A549 (cell line): ENCODE results near the gene TTL. TPM values are rescaled to one million over a fixed set of nuclear protein-coding genes. Genes with fewer than 3 reads are reported as not detected.

Source experiments
- ATAC-seq, 2 experiments: fragments of 200-7000 bp in 1 of 2; fragments of >200 bp in 1 of 2; cut with Nextera tagmentation in 1 of 2; cut with Tn5 transposase in 1 of 2; 3 replicates each; pipeline versions ENCODE4 v1.8.0 to v1.9.1; 2018 to 2020; ENCODE audit warnings: mild to moderate bottlenecking in 1 of 2, moderate library complexity in 1 of 2
- CTCF ChIA-PET: fragments of 300-600 bp; sonication (Branson Sonifier 250); formaldehyde crosslinking; extraction: SDS; loops from one replicate; lab custom pipeline; 2021; ENCODE audit warnings: antibody characterized with exemption, inconsistent platforms; lab: Yijun Ruan, JAX
- POLR2A ChIA-PET: fragments of 350-600 bp; formaldehyde crosslinking; extraction: SDS; loops from one replicate; lab custom pipeline; 2021; ENCODE audit warnings: antibody characterized with exemption, inconsistent platforms; lab: Yijun Ruan, JAX
- DNase-seq, 2 experiments: peaks; one replicate each; pipeline versions ENCODE4 v3.0.0 to v3.0.0-alpha.2; 2011 to 2016; ENCODE audit warnings: low read depth in 1 of 2, low spot score in 1 of 2
- FAIRE-seq: peaks from 2 replicates; lab custom pipeline; 2011; peaks lifted over from hg19 to GRCh38; lab: Jason Lieb, UNC
- H3K27ac ChIP-seq, 2 experiments: fragments of >200 bp; sonication (Bioruptor Twin); formaldehyde crosslinking; 3 replicates each; pipeline ENCODE4 v1.5.1; 2016 to 2017
- H3K4me1 ChIP-seq: fragments of >200 bp; sonication (Bioruptor Twin); formaldehyde crosslinking; 3 replicates; pipeline ENCODE4 v1.6.1; 2016
- H3K4me2 ChIP-seq: fragments of >200 bp; sonication (Bioruptor Twin); formaldehyde crosslinking; 3 replicates; pipeline ENCODE4 v1.6.1; 2016
- H3K4me3 ChIP-seq: fragments of >200 bp; sonication (Bioruptor Twin); formaldehyde crosslinking; 3 replicates; pipeline ENCODE4 v1.5.1; 2016
- H3K9me3 ChIP-seq: fragments of >200 bp; sonication (Bioruptor Twin); formaldehyde crosslinking; 3 replicates; pipeline ENCODE4 v1.6.1; 2016
- CBX2 ChIP-seq: fragments of 200-600 bp; sonication (generic); IDR thresholded peaks from 2 replicates; pipeline ENCODE4 v1.6.1; 2016; ENCODE audit warnings: low read depth, mild to moderate bottlenecking, borderline replicate concordance
- CHD2 ChIP-seq: fragments of 150-350 bp; IDR thresholded peaks from 2 replicates; pipeline ENCODE4 v1.6.1; 2014; ENCODE audit warnings: low read length; ENCODE audit not compliant: partially characterized antibody
- CHD4 ChIP-seq: fragments of 200-600 bp; sonication (generic); IDR thresholded peaks from 2 replicates; pipeline ENCODE4 v1.6.1; 2016; ENCODE audit warnings: antibody characterized with exemption, mild to moderate bottlenecking, borderline replicate concordance
- E2F6 ChIP-seq: IDR thresholded peaks from 2 replicates; pipeline ENCODE4 v1.6.1; 2012; ENCODE audit warnings: low read depth, borderline replicate concordance
- EP300 ChIP-seq, 2 experiments: fragments of >200 bp; sonication (Bioruptor Twin); formaldehyde crosslinking; IDR thresholded peaks; 2 replicates in 1 of 2; 3 replicates in 1 of 2; pipeline ENCODE4 v1.6.1; 2016 to 2017
- ESRRA ChIP-seq: fragments of 150-350 bp; IDR thresholded peaks from 2 replicates; pipeline ENCODE4 v1.6.1; 2014; ENCODE audit warnings: mild to moderate bottlenecking, low read length, borderline replicate concordance
- FOSL2 ChIP-seq, 2 experiments: fragments of 450-650 bp in 1 of 2; fragments of >200 bp in 1 of 2; sonication (Bioruptor Twin) in 1 of 2; formaldehyde crosslinking; IDR thresholded peaks; 2 replicates each; pipeline versions ENCODE4 v1.5.0 to v1.6.1; 2016 to 2020; ENCODE audit warnings: mild to moderate bottlenecking in 1 of 2, moderate library complexity in 1 of 2
- HES2 ChIP-seq: fragments of >200 bp; sonication (Bioruptor Twin); formaldehyde crosslinking; IDR thresholded peaks from 2 replicates; pipeline ENCODE4 v1.6.1; 2016
- HEYL ChIP-seq: fragments of 250-450 bp; sonication (Bioruptor Pico); IDR thresholded peaks from 2 replicates; pipeline ENCODE4 v1.8.0; 2021; ENCODE audit warnings: mild to moderate bottlenecking, moderate library complexity
- HOXA7 ChIP-seq: fragments of 250-450 bp; sonication (Bioruptor Pico); IDR thresholded peaks from 2 replicates; pipeline ENCODE4 v1.5.0; 2020; ENCODE audit warnings: mild to moderate bottlenecking, moderate library complexity
- MAFK ChIP-seq: fragments of 450-650 bp; IDR thresholded peaks from 2 replicates; pipeline ENCODE4 v1.6.1; 2014; ENCODE audit not compliant: partially characterized antibody
- MAX ChIP-seq: IDR thresholded peaks from 2 replicates; pipeline ENCODE4 v1.6.1; 2012
- MYC ChIP-seq: IDR thresholded peaks from 2 replicates; pipeline ENCODE4 v1.6.1; 2012; ENCODE audit warnings: mild to moderate bottlenecking, inconsistent platforms, low read length, improper control_type of control experiment, borderline replicate concordance
- NR3C1 ChIP-seq: fragments of >200 bp; sonication (Bioruptor Twin); formaldehyde crosslinking; IDR thresholded peaks from 3 replicates; pipeline ENCODE4 v1.6.1; 2017
- PHF8 ChIP-seq: fragments of 200-600 bp; sonication (generic); IDR thresholded peaks from 2 replicates; pipeline ENCODE4 v1.6.1; 2016; ENCODE audit warnings: low read depth, mild to moderate bottlenecking, antibody characterized with exemption, moderate library complexity, borderline replicate concordance
- POLR2AphosphoS2 ChIP-seq: conservative IDR thresholded peaks from 2 replicates; pipeline ENCODE4 v1.6.1; 2012; ENCODE audit warnings: low read length, improper control_type of control experiment, inconsistent platforms
- RARB ChIP-seq: fragments of 250-450 bp; sonication (Bioruptor Pico); IDR thresholded peaks from 2 replicates; pipeline ENCODE4 v1.8.0; 2021; ENCODE audit warnings: mild to moderate bottlenecking, moderate library complexity
- REST ChIP-seq: fragments of 200-600 bp; sonication (generic); IDR thresholded peaks from 2 replicates; pipeline ENCODE4 v1.6.1; 2016; ENCODE audit warnings: antibody characterized with exemption, mild to moderate bottlenecking, moderate library complexity
- SREBF2 ChIP-seq: fragments of 450-650 bp; IDR thresholded peaks from 2 replicates; pipeline ENCODE4 v1.6.1; 2014; ENCODE audit warnings: mild to moderate bottlenecking, moderate library complexity
- ZC3H11A ChIP-seq: fragments of 450-650 bp; IDR thresholded peaks from 2 replicates; pipeline ENCODE4 v1.6.1; 2014; ENCODE audit warnings: antibody characterized with exemption, mild to moderate bottlenecking
- ZFP36 ChIP-seq: fragments of 450-650 bp; IDR thresholded peaks from 2 replicates; pipeline ENCODE4 v1.6.1; 2014; ENCODE audit warnings: borderline replicate concordance; ENCODE audit not compliant: partially characterized antibody
- WGBS: methylation state at CpG from one replicate; pipeline ENCODE4 v1.1.6; 2017; ENCODE audit errors: missing lambda C conversion rate; 5-methylcytosine and 5-hydroxymethylcytosine counted together
- polyA plus RNA-seq, 4 experiments: library from polyadenylated mRNA; depleted of rRNA in 3 of 4; stranded (reverse); fragments of >200 nt; fragmentation: RNase III in 1 of 4; extraction: RNeasy Plus Mini Kit Qiagen cat#74134 plus additional on column Dnase treatment in 1 of 4; gene quantifications; 2 replicates in 3 of 4; 3 replicates in 1 of 4; pipeline ENCODE4 v1.2.3, GENCODE V29; 2011 to 2017
- TF ChIP-seq, protein P1 (sequence below): fragments of >200 bp; sonication (Bioruptor Twin); formaldehyde crosslinking; IDR thresholded peaks from 3 replicates; pipeline ENCODE4 v1.5.1; 2016
- TF ChIP-seq, protein P2 (sequence below): fragments of 450-650 bp; IDR thresholded peaks from 2 replicates; pipeline ENCODE4 v1.6.1; 2014; ENCODE audit warnings: antibody characterized with exemption
- TF ChIP-seq, protein P3 (sequence below): fragments of 250-450 bp; sonication (Bioruptor Pico); IDR thresholded peaks from 2 replicates; pipeline ENCODE4 v1.5.0; 2020; ENCODE audit warnings: low read depth, mild to moderate bottlenecking, moderate library complexity

TTL gene
- polyA plus RNA-seq, 2 of the 4 experiments (the other 2 are of a cell fraction): 29.7 to 33.1 TPM

GRCh38 chr2:112481050-112481527 is 867 bp upstream of the TTL start (continued):
- TF ChIP-seq HES2: no peak
- TF ChIP-seq MAFK: no peak
- no peak for TF ChIP-seq RARB
- TF ChIP-seq HEYL: no peak
- TF ChIP-seq HOXA7 (CRISPR knock-in tag): no peak
- no peak for TF ChIP-seq ZC3H11A
- no peak for TF ChIP-seq EP300 (IDR thresholded peaks at IDR 0.05)
- no peak for TF ChIP-seq FOSL2 (IDR thresholded peaks at IDR 0.05)
- TF ChIP-seq FOSL2 (CRISPR knock-in tag; IDR thresholded peaks at IDR 0.05): no peak
- peak; percentile 57; the same call in 1 of the 2 replicates for TF ChIP-seq MYC
- no peak for TF ChIP-seq CHD4
- TF ChIP-seq MAX: peak; percentile 77; the same call in 1 of the 2 replicates
- TF ChIP-seq SREBF2: no peak
- TF ChIP-seq CBX2: no peak
- TF ChIP-seq NR3C1: no peak

DNA sequence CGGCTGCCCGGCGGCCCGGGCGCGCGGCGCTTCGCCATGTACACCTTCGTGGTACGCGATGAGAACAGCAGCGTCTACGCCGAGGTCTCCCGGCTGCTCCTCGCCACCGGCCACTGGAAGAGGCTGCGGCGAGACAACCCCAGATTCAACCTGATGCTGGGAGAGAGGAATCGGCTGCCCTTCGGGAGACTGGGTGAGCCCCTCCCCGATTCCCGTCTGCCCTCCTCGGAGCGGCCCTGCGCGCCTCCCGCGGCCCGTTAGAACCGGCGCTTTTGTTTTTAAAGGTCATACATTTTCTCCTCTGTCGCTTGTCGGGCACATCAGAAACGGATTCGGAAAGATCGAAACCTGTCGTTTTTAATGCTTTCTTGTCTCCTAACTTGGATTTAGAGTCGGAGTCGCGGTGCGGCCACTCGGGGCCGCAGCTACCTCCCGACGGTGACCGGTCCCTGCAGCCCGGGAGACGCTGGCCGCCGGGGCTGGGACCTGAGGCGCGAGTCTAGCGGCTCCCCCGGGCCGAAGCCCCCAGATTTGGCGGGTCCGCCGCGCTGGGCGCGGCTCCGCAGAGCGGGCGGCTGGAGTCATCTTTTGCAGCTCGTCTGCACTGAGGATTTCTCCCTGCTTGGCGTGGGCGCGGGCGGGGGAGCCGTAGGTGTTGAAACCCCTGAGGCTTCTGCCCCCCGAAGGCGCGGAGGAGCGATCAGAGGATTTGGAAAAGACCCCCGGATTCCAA is 519 bp downstream of the TTL start:
- Histone ChIP-seq H3K4me3 (peak overlapping the region; percentile 59), H3K4me1 (peaks cover 13% of the 10 kb centered on the region), H3K27ac (peak overlapping the region; percentile 84 to 93), H3K4me2 (peak overlapping the region; percentile 90), H3K9me3 (no peaks in the 10 kb centered on the region)
- TF ChIP-seq, protein P1, sequence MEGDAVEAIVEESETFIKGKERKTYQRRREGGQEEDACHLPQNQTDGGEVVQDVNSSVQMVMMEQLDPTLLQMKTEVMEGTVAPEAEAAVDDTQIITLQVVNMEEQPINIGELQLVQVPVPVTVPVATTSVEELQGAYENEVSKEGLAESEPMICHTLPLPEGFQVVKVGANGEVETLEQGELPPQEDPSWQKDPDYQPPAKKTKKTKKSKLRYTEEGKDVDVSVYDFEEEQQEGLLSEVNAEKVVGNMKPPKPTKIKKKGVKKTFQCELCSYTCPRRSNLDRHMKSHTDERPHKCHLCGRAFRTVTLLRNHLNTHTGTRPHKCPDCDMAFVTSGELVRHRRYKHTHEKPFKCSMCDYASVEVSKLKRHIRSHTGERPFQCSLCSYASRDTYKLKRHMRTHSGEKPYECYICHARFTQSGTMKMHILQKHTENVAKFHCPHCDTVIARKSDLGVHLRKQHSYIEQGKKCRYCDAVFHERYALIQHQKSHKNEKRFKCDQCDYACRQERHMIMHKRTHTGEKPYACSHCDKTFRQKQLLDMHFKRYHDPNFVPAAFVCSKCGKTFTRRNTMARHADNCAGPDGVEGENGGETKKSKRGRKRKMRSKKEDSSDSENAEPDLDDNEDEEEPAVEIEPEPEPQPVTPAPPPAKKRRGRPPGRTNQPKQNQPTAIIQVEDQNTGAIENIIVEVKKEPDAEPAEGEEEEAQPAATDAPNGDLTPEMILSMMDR: no peak
- peak; percentile 49; the same call in 1 of the 2 replicates for TF ChIP-seq PHF8
- DNase-seq (peak; percentile 54 to 64), FAIRE-seq (no peak), ATAC-seq (peak; percentile 32 to 58)
- POLR2A ChIA-PET: interaction anchor here (1.1 kb wide), 1 partner anchor 11 kb away, joined by 3 read pairs; no protein-coding TSS in a partner anchor
- whole genome bisulfite sequencing: under 1% methylated on average over 36 of the region's 77 CpGs
- CTCF ChIA-PET: no interaction called here

GRCh38 chr2:112483042-112483473 is 1.1 kb downstream of the TTL start:
- ChIA-PET POLR2A (interaction anchor here (1.1 kb wide), 1 partner anchor 10 kb away, joined by 3 read pairs; no protein-coding TSS in a partner anchor), CTCF (interaction anchor here (1.3 kb wide), 1 partner anchor 10 kb away, joined by 3 read pairs; no protein-coding TSS in a partner anchor)
- peak overlapping the region; percentile 59 for H3K4me3 ChIP-seq
- FAIRE-seq: no peak
- DNase-seq: peak; percentile 70 to 77
- H3K4me2 ChIP-seq: peak overlapping the region; percentile 90
- H3K27ac ChIP-seq: peak overlapping the region; percentile 84 to 93
- H3K9me3 ChIP-seq: no peaks in the 10 kb centered on the region
- 4% methylated on average over 10 of the region's 10 CpGs for WGBS
- peak; percentile 36 to 64; a peak in 5 of 6 replicates for ATAC-seq
- H3K4me1 ChIP-seq: peaks cover 13% of the 10 kb centered on the region
- TF ChIP-seq, protein P2, sequence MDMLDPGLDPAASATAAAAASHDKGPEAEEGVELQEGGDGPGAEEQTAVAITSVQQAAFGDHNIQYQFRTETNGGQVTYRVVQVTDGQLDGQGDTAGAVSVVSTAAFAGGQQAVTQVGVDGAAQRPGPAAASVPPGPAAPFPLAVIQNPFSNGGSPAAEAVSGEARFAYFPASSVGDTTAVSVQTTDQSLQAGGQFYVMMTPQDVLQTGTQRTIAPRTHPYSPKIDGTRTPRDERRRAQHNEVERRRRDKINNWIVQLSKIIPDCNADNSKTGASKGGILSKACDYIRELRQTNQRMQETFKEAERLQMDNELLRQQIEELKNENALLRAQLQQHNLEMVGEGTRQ: 0 out of 2 replicates have a peak, but pooled peaks have one; percentile 29
- TF ChIP-seq ZFP36 (no peak), MYC (peak; percentile 81), POLR2AphosphoS2 (no peak), E2F6 (no peak), MAX (peak; percentile 81), ESRRA (no peak), REST (no peak), CHD2 (no peak), MAFK (no peak)
- TF ChIP-seq, protein P3, sequence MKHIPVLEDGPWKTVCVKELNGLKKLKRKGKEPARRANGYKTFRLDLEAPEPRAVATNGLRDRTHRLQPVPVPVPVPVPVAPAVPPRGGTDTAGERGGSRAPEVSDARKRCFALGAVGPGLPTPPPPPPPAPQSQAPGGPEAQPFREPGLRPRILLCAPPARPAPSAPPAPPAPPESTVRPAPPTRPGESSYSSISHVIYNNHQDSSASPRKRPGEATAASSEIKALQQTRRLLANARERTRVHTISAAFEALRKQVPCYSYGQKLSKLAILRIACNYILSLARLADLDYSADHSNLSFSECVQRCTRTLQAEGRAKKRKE (CRISPR knock-in tag): no peak
